DND-41 (cell line): ENCODE measurements around the gene MMD.
"Not testable (repeated sequence)": the region's sequence is repeated elsewhere in the genome, so short reads cannot be mapped to it uniquely, and the experiment has no call there.

Experiments used
- ATAC-seq: fragments of 200-7000 bp; cut with Tn5 transposase; 3 replicates; pipeline ENCODE4 v1.9.1; 2021; ENCODE audit warnings: low read depth; ENCODE audit not compliant: insufficient read depth
- DNase-seq: peaks from one replicate; pipeline ENCODE4 v3.0.0-alpha.2; 2020
- H2AFZ ChIP-seq: 2 replicates; pipeline ENCODE4 v1.6.0; 2012; ENCODE audit warnings: low read depth, low read length
- H3K27ac ChIP-seq: 2 replicates; pipeline ENCODE4 v1.5.1; 2012; ENCODE audit warnings: low read length, inconsistent platforms
- H3K27me3 ChIP-seq: fragments of 200-600 bp; sonication (generic); 2 replicates; pipeline ENCODE4 v1.6.0; 2012; ENCODE audit warnings: low read length, mild to moderate bottlenecking, inconsistent platforms; ENCODE audit not compliant: insufficient read depth, poor library complexity
- H3K36me3 ChIP-seq: 2 replicates; pipeline ENCODE4 v1.5.1; 2012; ENCODE audit warnings: low read length, inconsistent platforms; ENCODE audit not compliant: insufficient read depth
- H3K4me1 ChIP-seq: 2 replicates; pipeline ENCODE4 v1.5.1; 2012; ENCODE audit warnings: mild to moderate bottlenecking, low read length; ENCODE audit not compliant: insufficient read depth
- H3K4me2 ChIP-seq: 2 replicates; pipeline ENCODE4 v1.6.0; 2012; ENCODE audit warnings: mild to moderate bottlenecking, moderate library complexity, low read length, inconsistent platforms; ENCODE audit not compliant: insufficient read depth
- H3K4me3 ChIP-seq, 2 experiments: fragments of 200-600 bp in 1 of 2; shearing (Covaris generic) in 1 of 2; 2 replicates each; pipeline ENCODE4 v1.5.1; 2012 to 2016; ENCODE audit warnings: inconsistent platforms in 2 of 2, low read length in 2 of 2, mild to moderate bottlenecking in 2 of 2, low read depth in 1 of 2, moderate library complexity in 1 of 2
- H3K79me2 ChIP-seq: 2 replicates; pipeline ENCODE4 v1.6.0; 2012; ENCODE audit warnings: low read length, inconsistent platforms; ENCODE audit not compliant: insufficient read depth
- H3K9ac ChIP-seq: 2 replicates; pipeline ENCODE4 v1.6.0; 2012; ENCODE audit warnings: low read depth, mild to moderate bottlenecking, inconsistent platforms, low read length, moderate library complexity
- H3K9me3 ChIP-seq: 2 replicates; pipeline ENCODE4 v1.5.1; 2012; ENCODE audit warnings: low read length, moderate library complexity, mild to moderate bottlenecking, inconsistent platforms; ENCODE audit not compliant: insufficient read depth, severe bottlenecking
- H4K20me1 ChIP-seq: 2 replicates; pipeline ENCODE4 v1.6.0; 2012; ENCODE audit warnings: low read length; ENCODE audit not compliant: insufficient read depth
- EZH2 ChIP-seq: IDR thresholded peaks from 3 replicates; pipeline ENCODE4 v1.6.1; 2012; ENCODE audit warnings: borderline replicate concordance, low read depth, mild to moderate bottlenecking, moderate library complexity, low read length, inconsistent platforms; ENCODE audit not compliant: severe bottlenecking
- TF ChIP-seq, protein P1 (sequence below): IDR thresholded peaks from 2 replicates; pipeline ENCODE4 v1.5.1; 2012; ENCODE audit warnings: borderline replicate concordance, low read length, moderate library complexity, mild to moderate bottlenecking; ENCODE audit not compliant: poor library complexity, severe bottlenecking; ENCODE audit errors: extremely low read depth

The MMD gene

DNA sequence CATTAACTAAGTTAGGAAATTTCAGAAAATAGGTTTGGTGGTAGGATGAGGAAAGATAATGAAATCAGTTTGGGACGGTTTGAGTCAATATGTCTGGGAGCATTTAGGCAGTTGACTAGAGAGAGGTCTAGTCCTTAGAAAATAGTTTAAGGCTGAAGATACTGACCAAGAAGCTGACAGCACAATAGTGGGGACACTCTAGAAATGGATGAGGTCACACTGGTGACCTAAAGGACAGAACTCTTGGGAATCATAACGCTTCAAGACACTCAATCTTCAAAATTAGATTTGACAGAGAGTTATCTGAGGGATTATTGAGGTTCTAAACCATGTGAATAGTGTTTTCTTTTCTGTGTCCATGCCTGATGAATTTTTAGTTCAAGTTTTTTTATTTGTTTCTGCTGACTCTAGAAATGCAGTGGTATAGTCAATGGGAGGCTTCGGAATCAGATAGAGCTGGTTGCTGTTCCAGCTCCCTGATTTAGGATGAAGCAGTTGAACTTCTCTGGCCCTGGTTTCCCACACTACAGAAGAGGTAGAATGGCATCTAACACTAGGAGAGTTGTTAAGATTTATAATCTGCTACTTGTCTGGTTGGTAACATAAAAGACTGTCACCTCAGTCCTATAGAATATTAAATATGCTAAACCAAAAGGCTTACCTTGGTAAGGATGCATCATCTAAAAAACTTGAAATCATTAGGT lies 29.7 kb downstream of the MMD start:
- H2AFZ ChIP-seq, result no peak overlapping the region
- H3K36me3 ChIP-seq, result peaks cover 31% of the 10 kb centered on the region
- no peak for ATAC-seq

DNA sequence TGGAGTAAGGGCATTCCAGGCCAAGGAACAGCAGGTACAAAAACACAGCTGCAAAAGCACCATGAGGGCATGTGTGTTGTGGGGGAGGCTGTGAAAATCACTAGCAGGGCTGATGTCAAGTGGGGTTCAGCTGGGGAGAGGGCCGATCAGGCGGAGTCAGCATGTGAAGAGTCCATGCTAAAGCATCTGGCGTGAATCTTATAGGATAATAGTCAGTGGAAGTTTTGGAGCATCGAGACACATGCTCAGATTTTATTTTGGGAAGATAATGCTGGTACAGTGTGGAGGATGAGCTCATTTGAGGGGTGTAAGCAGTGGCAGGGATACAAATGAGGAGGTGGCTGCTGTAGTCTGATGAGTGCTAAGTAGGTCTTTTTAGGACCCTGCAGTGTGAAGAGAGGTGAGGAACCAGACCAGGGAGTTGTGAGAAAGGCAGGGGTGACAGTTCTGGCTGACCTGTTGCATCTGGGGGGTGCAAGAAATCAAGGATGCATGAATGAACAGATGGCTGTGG lies 30.3 kb downstream of the MMD start:
- Histone ChIP-seq H3K4me2 (no peak overlapping the region), H3K27ac (no peak overlapping the region), H3K9me3 (no peaks in the 10 kb centered on the region), H4K20me1 (0 out of 2 replicates have a peak, but pooled peaks cover 4% of the 10 kb centered on the region), H3K27me3 (no peaks in the 10 kb centered on the region), H3K79me2 (no peaks in the 10 kb centered on the region), H3K4me1 (no peaks in the 10 kb centered on the region), H3K9ac (no peak overlapping the region), H3K4me3 (no peak overlapping the region), H2AFZ (no peak overlapping the region), H3K36me3 (peaks cover 29% of the 10 kb centered on the region)
- DNase-seq (no peak), ATAC-seq (no peak)
- TF ChIP-seq, protein P1, sequence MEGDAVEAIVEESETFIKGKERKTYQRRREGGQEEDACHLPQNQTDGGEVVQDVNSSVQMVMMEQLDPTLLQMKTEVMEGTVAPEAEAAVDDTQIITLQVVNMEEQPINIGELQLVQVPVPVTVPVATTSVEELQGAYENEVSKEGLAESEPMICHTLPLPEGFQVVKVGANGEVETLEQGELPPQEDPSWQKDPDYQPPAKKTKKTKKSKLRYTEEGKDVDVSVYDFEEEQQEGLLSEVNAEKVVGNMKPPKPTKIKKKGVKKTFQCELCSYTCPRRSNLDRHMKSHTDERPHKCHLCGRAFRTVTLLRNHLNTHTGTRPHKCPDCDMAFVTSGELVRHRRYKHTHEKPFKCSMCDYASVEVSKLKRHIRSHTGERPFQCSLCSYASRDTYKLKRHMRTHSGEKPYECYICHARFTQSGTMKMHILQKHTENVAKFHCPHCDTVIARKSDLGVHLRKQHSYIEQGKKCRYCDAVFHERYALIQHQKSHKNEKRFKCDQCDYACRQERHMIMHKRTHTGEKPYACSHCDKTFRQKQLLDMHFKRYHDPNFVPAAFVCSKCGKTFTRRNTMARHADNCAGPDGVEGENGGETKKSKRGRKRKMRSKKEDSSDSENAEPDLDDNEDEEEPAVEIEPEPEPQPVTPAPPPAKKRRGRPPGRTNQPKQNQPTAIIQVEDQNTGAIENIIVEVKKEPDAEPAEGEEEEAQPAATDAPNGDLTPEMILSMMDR, result no peak
- no peak for TF ChIP-seq EZH2

More for the DNA sequence above, 29.7 kb downstream of the MMD start:
- H3K9me3 ChIP-seq, result no peaks in the 10 kb centered on the region
- H3K27ac ChIP-seq, result no peak overlapping the region
- no peaks in the 10 kb centered on the region for H3K27me3 ChIP-seq
- H3K4me2 ChIP-seq, result no peak overlapping the region
- 0 out of 2 replicates have a peak, but pooled peaks cover 4% of the 10 kb centered on the region for H4K20me1 ChIP-seq
- H3K4me3 ChIP-seq, result no peak overlapping the region
- no peak for DNase-seq
- no peaks in the 10 kb centered on the region for H3K79me2 ChIP-seq
- no peak overlapping the region for H3K9ac ChIP-seq
- TF ChIP-seq, protein P1, result no peak
- no peak for TF ChIP-seq EZH2
- H3K4me1 ChIP-seq, result no peaks in the 10 kb centered on the region

DNA sequence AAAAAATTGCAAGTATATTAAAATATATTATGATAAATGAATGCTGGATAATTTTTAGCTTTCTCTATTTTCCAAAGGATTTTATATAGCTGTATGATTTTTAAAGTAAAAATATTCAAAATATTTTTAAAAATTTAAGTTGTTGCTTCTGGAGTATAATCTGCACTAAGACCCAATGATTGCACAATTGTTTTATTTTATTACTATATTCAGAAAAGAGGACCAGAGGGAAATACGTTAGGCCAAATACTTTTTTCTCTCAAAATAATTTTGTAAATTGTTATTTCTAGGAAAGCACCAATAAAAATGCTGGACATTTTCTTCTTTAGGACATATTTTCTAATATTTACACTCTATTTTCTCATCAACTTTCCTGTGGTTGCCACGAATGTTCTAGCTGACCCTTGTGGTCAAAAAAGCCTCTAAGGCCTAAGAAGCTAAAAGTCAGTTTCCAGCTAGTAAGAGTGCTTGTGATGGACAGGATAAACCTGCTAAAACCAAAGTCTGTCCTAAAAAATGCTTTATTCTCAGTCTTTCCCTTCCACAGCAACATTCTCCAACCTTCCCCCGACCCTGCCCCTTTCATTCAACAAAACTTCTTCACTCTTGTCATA lies 31.2 kb downstream of the MMD start:
- Histone ChIP-seq H3K27ac (no peak overlapping the region), H4K20me1 (0 out of 2 replicates have a peak, but pooled peaks cover 3% of the 10 kb centered on the region), H3K4me2 (no peak overlapping the region), H3K79me2 (no peaks in the 10 kb centered on the region), H3K4me1 (no peaks in the 10 kb centered on the region), H3K36me3 (peaks cover 24% of the 10 kb centered on the region), H3K4me3 (no peak overlapping the region), H2AFZ (no peak overlapping the region), H3K27me3 (no peaks in the 10 kb centered on the region), H3K9me3 (no peaks in the 10 kb centered on the region), H3K9ac (no peak overlapping the region)
- TF ChIP-seq, protein P1, result no peak
- no peak for TF ChIP-seq EZH2
- DNase-seq, result no peak
- ATAC-seq, result no peak

DNA sequence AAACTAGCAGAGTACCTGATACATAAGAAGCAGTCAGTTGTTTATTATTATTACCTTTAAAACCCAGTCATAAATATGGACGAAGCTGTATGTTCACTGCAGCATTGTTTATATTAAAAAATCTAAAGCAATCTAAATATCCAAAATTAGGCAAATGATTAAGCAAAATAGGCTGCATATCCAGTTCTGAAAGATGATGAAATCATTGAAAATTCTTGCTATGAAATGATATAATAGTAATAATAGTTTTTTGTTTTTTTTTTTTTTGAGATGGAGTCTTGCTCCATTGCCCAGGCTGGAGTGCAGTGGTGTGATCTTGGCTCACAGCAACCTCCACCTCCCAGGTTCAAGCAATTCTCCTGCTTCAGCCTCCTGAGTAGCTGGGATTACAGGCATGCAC lies 31.9 kb downstream of the MMD start:
- not testable (repeated sequence) for H3K4me2 ChIP-seq, H3K4me1 ChIP-seq, H3K4me3 ChIP-seq, H3K9ac ChIP-seq, H3K27ac ChIP-seq, ATAC-seq, H2AFZ ChIP-seq, DNase-seq, H4K20me1 ChIP-seq, H3K9me3 ChIP-seq, H3K27me3 ChIP-seq, H3K79me2 ChIP-seq
- H3K36me3 ChIP-seq, result peaks cover 17% of the 10 kb centered on the region
